ENCODE measurements around the gene ANP32E. TPM values are rescaled to one million over a fixed set of nuclear protein-coding genes. Genes with fewer than 3 reads are reported as not detected.

ANP32E gene
- polyA plus RNA-seq, 3 donors = 4.6 to 26.6 (median 20.4) TPM

DNA sequence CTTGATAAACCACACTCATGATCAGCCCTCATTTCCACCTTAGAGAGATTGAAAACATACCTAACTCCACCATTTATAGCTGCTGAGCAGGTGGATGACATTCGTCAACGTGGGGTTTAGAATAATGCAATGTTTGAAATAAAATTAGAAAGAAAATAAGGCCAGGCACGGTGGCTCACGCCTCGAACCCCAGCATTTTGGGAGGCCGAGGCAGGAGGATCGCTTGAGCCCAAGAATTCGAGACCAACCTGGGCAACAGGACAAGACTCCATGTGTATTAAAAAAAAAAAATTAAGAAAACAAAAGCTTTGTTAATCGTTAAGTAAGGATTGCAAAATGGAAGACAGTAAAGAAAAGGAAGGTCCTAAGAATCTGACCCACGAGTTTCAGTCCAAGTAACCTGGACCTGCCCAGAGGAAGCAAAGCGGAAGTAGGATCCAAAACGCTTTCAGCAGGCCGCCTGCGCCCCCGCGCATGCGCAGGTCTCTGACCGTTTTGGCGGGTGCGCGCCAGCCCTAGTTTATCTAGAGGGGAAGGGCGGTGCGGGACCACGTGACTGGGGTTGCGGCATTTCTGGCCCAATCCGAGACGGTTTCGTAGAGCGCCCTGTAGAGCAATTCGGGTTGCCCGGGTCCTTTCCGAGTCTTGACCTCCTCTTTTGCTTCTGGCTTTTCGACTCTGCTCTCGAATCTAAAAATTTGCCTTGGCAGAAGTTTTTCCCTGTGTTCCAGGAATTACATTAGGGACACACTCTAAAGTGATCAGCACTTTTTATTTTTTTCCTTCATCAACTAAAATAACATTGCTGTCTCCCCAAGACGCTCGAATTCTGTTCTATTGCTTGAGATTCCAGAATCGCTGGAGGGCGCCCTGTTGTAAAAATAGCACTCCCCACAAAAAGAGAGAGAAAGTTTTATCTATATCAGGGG lies 22.5 kb downstream of the ANP32E start:
- no peaks in the 10 kb centered on the region for H3K36me3 ChIP-seq (replicated peaks in 1 of 2; ENCODE audit: control insufficient read depth in 1 of 2, insufficient read depth in 2 of 2, low read length in 2 of 2)
- H3K9me3 Mint-ChIP-seq = no peaks in the 10 kb centered on the region
- H3K4me1 Mint-ChIP-seq = peaks cover 17% of the 10 kb centered on the region
- H3K79me2 ChIP-seq (ENCODE audit: insufficient read depth, low read length) = no peaks in the 10 kb centered on the region
- no peaks in the 10 kb centered on the region for H3K27me3 ChIP-seq (ENCODE audit: control insufficient read depth in 2 of 2, insufficient read depth in 2 of 2, low read length in 2 of 2)
- 7% methylated on average over 26 of the region's 38 CpGs for WGBS (ENCODE audit: insufficient coverage)
- H2AFZ ChIP-seq (ENCODE audit: insufficient read depth, low read depth, low read length, poor library complexity, severe bottlenecking) = peak overlapping the region; percentile 80
- H3K36me3 Mint-ChIP-seq = peaks cover 2 to 8% of the 10 kb centered on the region in 2 donors
- peak overlapping the region; percentile 78 for H3K4me2 ChIP-seq (replicated peaks; ENCODE audit: extremely low read depth, low read length, poor library complexity, severe bottlenecking)
- peak overlapping the region; percentile 73 for H3K9ac ChIP-seq (ENCODE audit: insufficient read depth, low read length, poor library complexity, severe bottlenecking)
- H3K4me1 ChIP-seq (ENCODE audit: control insufficient read depth in 1 of 2, insufficient read depth in 2 of 2, low read length in 2 of 2) = peaks cover 10 to 13% of the 10 kb centered on the region in 2 donors
- peak overlapping the region; percentile 82 to 88 for H3K4me3 Mint-ChIP-seq
- H4K20me1 ChIP-seq (ENCODE audit: insufficient read depth, low read length) = no peaks in the 10 kb centered on the region
- H3K4me3 ChIP-seq (replicated peaks in 1 of 3; ENCODE audit: low read depth in 2 of 3, low read length in 3 of 3) = peak overlapping the region; percentile 49 to 82 (median 75)
- DNase-seq = peak; percentile 95 to 98 (median 97)
- peak overlapping the region; percentile 92 to 96 (median 95) for H3K27ac Mint-ChIP-seq
- TF ChIP-seq, protein P1, sequence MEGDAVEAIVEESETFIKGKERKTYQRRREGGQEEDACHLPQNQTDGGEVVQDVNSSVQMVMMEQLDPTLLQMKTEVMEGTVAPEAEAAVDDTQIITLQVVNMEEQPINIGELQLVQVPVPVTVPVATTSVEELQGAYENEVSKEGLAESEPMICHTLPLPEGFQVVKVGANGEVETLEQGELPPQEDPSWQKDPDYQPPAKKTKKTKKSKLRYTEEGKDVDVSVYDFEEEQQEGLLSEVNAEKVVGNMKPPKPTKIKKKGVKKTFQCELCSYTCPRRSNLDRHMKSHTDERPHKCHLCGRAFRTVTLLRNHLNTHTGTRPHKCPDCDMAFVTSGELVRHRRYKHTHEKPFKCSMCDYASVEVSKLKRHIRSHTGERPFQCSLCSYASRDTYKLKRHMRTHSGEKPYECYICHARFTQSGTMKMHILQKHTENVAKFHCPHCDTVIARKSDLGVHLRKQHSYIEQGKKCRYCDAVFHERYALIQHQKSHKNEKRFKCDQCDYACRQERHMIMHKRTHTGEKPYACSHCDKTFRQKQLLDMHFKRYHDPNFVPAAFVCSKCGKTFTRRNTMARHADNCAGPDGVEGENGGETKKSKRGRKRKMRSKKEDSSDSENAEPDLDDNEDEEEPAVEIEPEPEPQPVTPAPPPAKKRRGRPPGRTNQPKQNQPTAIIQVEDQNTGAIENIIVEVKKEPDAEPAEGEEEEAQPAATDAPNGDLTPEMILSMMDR (IDR thresholded peaks at IDR 0.05) = peak; percentile 58
- H3K9me3 ChIP-seq (replicated peaks in 1 of 2; ENCODE audit: control insufficient read depth in 1 of 2, insufficient read depth in 1 of 2, low read length in 2 of 2) = no peaks in the 10 kb centered on the region
- intact Hi-C loops (cut with micrococcal nuclease) = no loop called here
- H3K27ac ChIP-seq (ENCODE audit: low read depth in 1 of 2, low read length in 2 of 2) = peak overlapping the region; percentile 53 to 87
- H3K27me3 Mint-ChIP-seq (ENCODE audit: low read depth in 3 of 3) = no peaks in the 10 kb centered on the region

DNA sequence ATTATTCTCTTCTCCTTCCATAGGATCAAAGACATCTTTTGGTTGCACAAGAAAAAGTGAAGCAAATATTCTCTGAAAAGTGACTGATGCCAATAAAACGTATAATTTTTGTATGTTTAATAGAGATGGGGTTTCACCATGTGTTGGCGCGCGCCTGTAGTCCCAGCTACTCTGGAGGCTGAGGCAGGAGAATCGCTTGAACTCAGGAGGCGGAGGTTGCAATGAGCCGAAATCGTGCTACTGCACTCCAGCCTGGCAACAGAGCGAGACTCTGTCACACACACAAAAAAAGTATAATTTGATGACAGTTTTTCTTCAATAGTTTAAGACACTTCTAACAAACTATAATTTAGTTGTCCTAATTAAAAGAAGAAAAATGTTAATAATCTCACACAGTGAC lies 23.8 kb downstream of the ANP32E start:
- H3K27me3 ChIP-seq (ENCODE audit: control insufficient read depth in 2 of 2, insufficient read depth in 2 of 2, low read length in 2 of 2) = no peaks in the 10 kb centered on the region
- Mint-ChIP-seq H3K27ac (no peak overlapping the region), H3K4me1 (peaks cover 17% of the 10 kb centered on the region), H3K27me3 (ENCODE audit: low read depth in 3 of 3) (no peaks in the 10 kb centered on the region), H3K9me3 (no peaks in the 10 kb centered on the region), H3K36me3 (no peaks in the 10 kb centered on the region), H3K4me3 (no peak overlapping the region)
- H3K9ac ChIP-seq (ENCODE audit: insufficient read depth, low read length, poor library complexity, severe bottlenecking) = no peak overlapping the region
- no peak overlapping the region for H2AFZ ChIP-seq (ENCODE audit: insufficient read depth, low read depth, low read length, poor library complexity, severe bottlenecking)
- DNase-seq = no peak
- H3K9me3 ChIP-seq (replicated peaks in 1 of 2; ENCODE audit: control insufficient read depth in 1 of 2, insufficient read depth in 1 of 2, low read length in 2 of 2) = no peaks in the 10 kb centered on the region
- no peaks in the 10 kb centered on the region for H3K36me3 ChIP-seq (replicated peaks in 1 of 2; ENCODE audit: control insufficient read depth in 1 of 2, insufficient read depth in 2 of 2, low read length in 2 of 2)
- H3K4me2 ChIP-seq (replicated peaks; ENCODE audit: extremely low read depth, low read length, poor library complexity, severe bottlenecking) = no peak overlapping the region
- no peak overlapping the region for H3K4me3 ChIP-seq (replicated peaks in 1 of 3; ENCODE audit: low read depth in 2 of 3, low read length in 3 of 3)
- H3K27ac ChIP-seq (ENCODE audit: low read depth in 1 of 2, low read length in 2 of 2) = no peak overlapping the region
- TF ChIP-seq, protein P1 (IDR thresholded peaks at IDR 0.05) = no peak
- H4K20me1 ChIP-seq (ENCODE audit: insufficient read depth, low read length) = no peaks in the 10 kb centered on the region
- H3K4me1 ChIP-seq (ENCODE audit: control insufficient read depth in 1 of 2, insufficient read depth in 2 of 2, low read length in 2 of 2) = peaks cover 10 to 13% of the 10 kb centered on the region in 2 donors
- 96% methylated on average over 7 of the region's 9 CpGs for WGBS (ENCODE audit: insufficient coverage)
- no peaks in the 10 kb centered on the region for H3K79me2 ChIP-seq (ENCODE audit: insufficient read depth, low read length)
- intact Hi-C loops (cut with micrococcal nuclease) = no loop called here

All from CD14-positive monocyte (primary cell).